Measurements from ENCODE around the gene MRPL2.
"Not testable (repeated sequence)": the region's sequence is repeated elsewhere in the genome, so short reads cannot be mapped to it uniquely, and the experiment has no call there.

The MRPL2 gene

GRCh38 chr6:43089467-43089866 lies 30.2 kb upstream of the MRPL2 start:
- Histone ChIP-seq H3K9me3 (no peaks in the 10 kb centered on the region), H3K27me3 (no peaks in the 10 kb centered on the region), H3K4me3 (ENCODE audit: low read depth in 1 of 2, low read length in 1 of 2) (no peak overlapping the region), H3K4me1 (ENCODE audit: control insufficient read depth in 1 of 2, insufficient read depth in 1 of 2, low read depth in 1 of 2, low read length in 1 of 2) (no peaks in the 10 kb centered on the region), H3K27ac (no peak overlapping the region), H3K36me3 (no peaks in the 10 kb centered on the region)
- TF ChIP-seq CTCF (IDR thresholded peaks at IDR 0.05), result no peak

- Histone ChIP-seq H3K9me3 (no peaks in the 10 kb centered on the region), H3K27ac (no peak overlapping the region), H3K4me1 (ENCODE audit: control insufficient read depth in 1 of 2, insufficient read depth in 1 of 2, low read depth in 1 of 2, low read length in 1 of 2) (no peaks in the 10 kb centered on the region), H3K27me3 (no peaks in the 10 kb centered on the region), H3K4me3 (ENCODE audit: low read depth in 1 of 2, low read length in 1 of 2) (no peak overlapping the region), H3K36me3 (no peaks in the 10 kb centered on the region)
- TF ChIP-seq CTCF (IDR thresholded peaks at IDR 0.05), result no peak
Measured at GRCh38 chr6:43088654-43089056, 29.4 kb upstream of the MRPL2 start.

GRCh38 chr6:43086022-43086658 lies 26.9 kb upstream of the MRPL2 start:
- TF ChIP-seq CTCF (IDR thresholded peaks at IDR 0.05), result no peak
- H3K4me3 ChIP-seq (ENCODE audit: low read depth in 1 of 2, low read length in 1 of 2), result no peak overlapping the region

GRCh38 chr6:43082806-43083655 lies 23.8 kb upstream of the MRPL2 start:
- Histone ChIP-seq H3K27ac (no peak overlapping the region), H3K9me3 (no peaks in the 10 kb centered on the region), H3K4me1 (ENCODE audit: control insufficient read depth in 1 of 2, insufficient read depth in 1 of 2, low read depth in 1 of 2, low read length in 1 of 2) (no peaks in the 10 kb centered on the region), H3K4me3 (ENCODE audit: low read depth in 1 of 2, low read length in 1 of 2) (no peak overlapping the region), H3K36me3 (no peaks in the 10 kb centered on the region), H3K27me3 (peaks cover 5% of the 10 kb centered on the region)
- TF ChIP-seq CTCF (IDR thresholded peaks at IDR 0.05), result no peak

More at GRCh38 chr6:43086022-43086658, 26.9 kb upstream of the MRPL2 start:
- Histone ChIP-seq H3K36me3 (no peaks in the 10 kb centered on the region), H3K27ac (no peak overlapping the region), H3K27me3 (no peaks in the 10 kb centered on the region), H3K4me1 (ENCODE audit: control insufficient read depth in 1 of 2, insufficient read depth in 1 of 2, low read depth in 1 of 2, low read length in 1 of 2) (no peaks in the 10 kb centered on the region), H3K9me3 (no peaks in the 10 kb centered on the region)

- peaks cover 16% of the 10 kb centered on the region for H3K27me3 ChIP-seq
- not testable (repeated sequence) for H3K4me3 ChIP-seq (ENCODE audit: low read depth in 1 of 2, low read length in 1 of 2); H3K36me3 ChIP-seq; H3K27ac ChIP-seq; H3K4me1 ChIP-seq (ENCODE audit: control insufficient read depth in 1 of 2, insufficient read depth in 1 of 2, low read depth in 1 of 2, low read length in 1 of 2); H3K9me3 ChIP-seq
Measured at GRCh38 chr6:43081922-43082321, 22.7 kb upstream of the MRPL2 start.

GRCh38 chr6:43081043-43081442 lies 21.8 kb upstream of the MRPL2 start:
- no peak overlapping the region for H3K27ac ChIP-seq
- H3K9me3 ChIP-seq, result no peaks in the 10 kb centered on the region
- peaks cover 10% of the 10 kb centered on the region in 2 experiments for H3K4me1 ChIP-seq (ENCODE audit: control insufficient read depth in 1 of 2, insufficient read depth in 1 of 2, low read depth in 1 of 2, low read length in 1 of 2)
- no peaks in the 10 kb centered on the region for H3K36me3 ChIP-seq
- no peak overlapping the region for H3K4me3 ChIP-seq (ENCODE audit: low read depth in 1 of 2, low read length in 1 of 2)
- H3K27me3 ChIP-seq, result peaks cover 25% of the 10 kb centered on the region
- TF ChIP-seq CTCF (IDR thresholded peaks at IDR 0.05), result no peak
